ENCODE measurements around the gene PACS1.

The PACS1 gene

GRCh38 chr11:66143996-66144678 lies 74.1 kb downstream of the PACS1 start:
- DNase-seq: no peak

DNA sequence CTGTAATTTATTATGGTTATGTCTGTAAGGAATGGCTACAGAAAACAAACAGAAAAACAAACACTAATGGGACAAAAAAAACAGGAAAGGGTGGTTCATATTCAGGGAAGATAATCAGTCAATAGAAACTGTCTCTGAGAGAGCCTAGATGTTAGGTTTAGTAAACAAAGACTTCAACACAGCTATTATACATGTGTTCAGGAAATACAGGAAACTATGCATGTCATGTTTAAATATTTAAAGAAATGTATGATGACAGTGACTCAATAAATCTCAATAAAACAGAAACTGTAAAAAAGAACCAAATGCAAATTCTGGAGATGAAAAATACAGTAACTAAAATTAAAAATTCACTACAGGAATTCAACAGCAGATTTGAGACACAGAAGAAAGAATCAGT lies 76.0 kb downstream of the PACS1 start:
- no peak for DNase-seq

DNA sequence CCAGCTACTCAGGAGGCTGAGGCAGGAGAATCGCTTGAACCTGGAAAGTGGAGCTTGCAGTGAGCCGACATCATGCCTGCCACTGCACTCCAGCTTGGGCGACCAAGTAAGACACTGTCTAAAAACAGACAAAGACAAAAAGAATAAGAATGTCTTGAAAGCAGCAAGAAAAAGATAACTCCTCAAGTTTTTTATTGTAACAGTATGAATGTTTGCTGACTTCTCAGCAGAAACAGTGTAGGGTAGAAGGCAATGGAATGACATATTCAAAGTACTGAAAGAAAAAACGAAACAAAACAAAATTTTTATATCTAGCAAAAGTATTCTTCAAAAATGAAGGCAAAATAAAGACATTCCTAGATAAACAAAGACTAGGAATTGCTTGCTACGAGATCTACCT lies 76.9 kb downstream of the PACS1 start:
- no peak for DNase-seq

DNA sequence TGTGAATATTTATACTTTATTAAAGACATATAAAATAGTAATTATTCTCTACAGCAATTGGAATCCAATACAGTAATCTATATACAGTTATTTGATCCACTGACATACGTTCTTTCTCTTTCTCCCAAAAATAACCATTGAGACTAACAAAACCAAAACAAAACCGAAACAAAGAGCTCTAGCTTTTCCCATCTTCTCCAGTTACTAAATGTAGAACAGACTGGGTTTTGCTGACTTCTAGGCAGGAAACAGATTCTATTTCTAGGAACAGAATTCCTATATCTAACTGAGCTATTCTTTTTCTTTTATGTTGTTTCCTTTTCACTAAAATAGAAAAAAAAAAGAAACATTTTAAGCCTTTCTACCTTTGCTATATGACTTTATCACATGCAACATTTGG lies 80.1 kb downstream of the PACS1 start:
- DNase-seq: no peak

GRCh38 chr11:66150725-66151124 lies 80.7 kb downstream of the PACS1 start:
- DNase-seq: no peak

GRCh38 chr11:66151273-66151672 lies 81.2 kb downstream of the PACS1 start:
- no peak for DNase-seq

- DNase-seq: no peak
Observed at GRCh38 chr11:66154109-66154508, 84.0 kb downstream of the PACS1 start.

DNA sequence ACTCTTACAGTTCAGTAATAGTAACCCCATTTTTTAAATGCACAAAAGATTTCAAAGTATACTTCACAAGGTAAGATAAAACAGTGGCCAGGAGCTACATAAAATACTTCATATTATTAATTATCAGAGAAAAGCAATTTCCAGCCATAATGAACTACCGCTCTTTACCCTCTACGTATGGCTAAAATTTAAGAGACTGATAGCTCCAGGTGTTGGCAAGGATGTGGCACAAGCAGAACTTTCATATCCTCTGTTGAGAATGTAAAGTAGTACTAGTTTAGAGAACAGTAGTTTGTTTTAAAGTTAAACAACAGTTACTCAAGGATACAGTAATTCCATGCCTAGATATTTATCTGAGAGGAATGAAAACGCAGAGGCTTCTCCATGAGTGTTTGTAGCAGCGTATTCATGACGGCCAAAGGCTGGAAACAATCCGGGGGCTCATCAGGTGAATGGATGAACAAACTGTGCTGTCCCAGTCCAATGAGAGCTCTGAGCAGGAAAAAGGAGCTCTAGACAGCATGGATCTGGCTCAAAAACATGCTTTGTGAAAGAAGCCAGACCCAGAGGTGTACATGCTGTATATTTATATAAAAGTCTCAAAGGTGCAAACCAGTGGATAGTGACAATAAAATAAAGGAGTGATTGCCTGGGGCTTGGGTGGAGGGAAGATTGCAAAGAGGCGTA lies 85.5 kb downstream of the PACS1 start:
- no peak for DNase-seq

- DNase-seq: no peak
Observed at GRCh38 chr11:66157182-66157864, 87.3 kb downstream of the PACS1 start.

DNA sequence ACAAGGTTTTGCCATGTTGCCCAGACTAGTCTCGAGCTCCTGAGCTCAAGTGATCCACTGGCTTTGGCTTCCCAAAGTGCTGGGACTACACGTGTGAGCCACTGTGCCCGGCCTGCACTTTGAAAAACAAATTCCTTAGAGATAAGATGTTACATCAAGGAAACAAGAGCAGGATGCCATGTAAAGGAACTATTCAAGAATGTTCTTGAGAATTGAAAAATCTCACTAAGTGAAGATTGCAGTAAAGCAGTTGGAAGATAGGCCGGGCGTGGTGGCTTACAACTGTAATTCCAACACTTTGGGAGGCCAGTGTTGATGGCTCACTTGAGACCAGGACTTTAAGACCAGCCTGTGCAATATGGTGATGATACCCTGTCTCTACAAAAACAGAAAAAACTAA lies 88.1 kb downstream of the PACS1 start:
- no peak for DNase-seq

DNA sequence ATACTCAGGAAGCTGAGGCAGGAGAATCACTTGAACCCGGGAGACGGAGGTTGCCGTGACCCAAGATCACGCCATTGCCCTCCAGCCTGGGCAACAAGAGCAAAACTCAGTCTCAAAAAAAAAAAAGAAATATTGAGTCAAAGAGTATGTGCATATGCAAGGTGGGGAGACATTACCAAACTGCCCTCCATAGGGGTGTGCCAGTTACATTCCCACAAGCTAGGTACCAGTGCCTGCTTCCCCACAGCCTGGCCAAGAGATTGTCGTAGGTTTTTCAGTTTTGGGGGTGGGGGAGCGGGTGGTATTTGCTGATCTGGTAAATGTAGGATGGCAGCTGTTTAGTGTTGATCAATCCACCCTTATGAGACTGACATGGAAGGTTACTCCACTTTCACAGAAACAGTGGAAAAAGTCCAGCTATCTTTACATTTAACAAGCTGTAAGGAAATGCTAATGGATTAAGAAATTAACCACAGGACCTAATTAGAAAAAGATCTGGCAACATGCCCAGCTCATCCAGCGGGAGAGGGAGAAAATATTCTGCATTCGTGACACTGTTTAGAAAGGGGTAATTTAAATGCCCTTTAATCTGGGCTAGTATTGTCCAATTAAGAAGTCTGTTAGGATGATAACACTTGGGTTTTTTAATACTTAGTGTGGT lies 89.4 kb downstream of the PACS1 start:
- DNase-seq: no peak

- DNase-seq: no peak
Observed at GRCh38 chr11:66160709-66161108, 90.6 kb downstream of the PACS1 start.

- DNase-seq: no peak
Observed at GRCh38 chr11:66168289-66168688, 98.2 kb downstream of the PACS1 start.

DNA sequence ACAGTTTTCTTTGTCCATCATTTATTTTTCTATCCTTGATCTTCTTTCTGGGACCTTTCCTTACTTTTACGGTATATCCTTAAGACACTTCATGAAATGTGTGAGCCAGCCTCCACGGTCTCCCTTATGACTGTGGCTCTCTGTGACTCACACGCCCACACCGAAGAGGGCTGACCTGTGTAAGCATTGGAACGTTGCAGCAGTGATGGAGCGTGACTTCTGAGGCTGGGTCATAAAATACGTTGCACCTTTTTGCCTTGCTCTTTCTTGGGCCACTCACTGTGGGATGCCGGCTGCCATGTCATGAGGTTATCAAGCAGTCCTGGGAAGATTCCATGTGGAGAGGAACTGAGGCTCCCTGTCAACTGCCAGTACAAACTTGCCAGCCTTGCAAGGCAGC lies 102.1 kb downstream of the PACS1 start:
- DNase-seq: no peak

DNA sequence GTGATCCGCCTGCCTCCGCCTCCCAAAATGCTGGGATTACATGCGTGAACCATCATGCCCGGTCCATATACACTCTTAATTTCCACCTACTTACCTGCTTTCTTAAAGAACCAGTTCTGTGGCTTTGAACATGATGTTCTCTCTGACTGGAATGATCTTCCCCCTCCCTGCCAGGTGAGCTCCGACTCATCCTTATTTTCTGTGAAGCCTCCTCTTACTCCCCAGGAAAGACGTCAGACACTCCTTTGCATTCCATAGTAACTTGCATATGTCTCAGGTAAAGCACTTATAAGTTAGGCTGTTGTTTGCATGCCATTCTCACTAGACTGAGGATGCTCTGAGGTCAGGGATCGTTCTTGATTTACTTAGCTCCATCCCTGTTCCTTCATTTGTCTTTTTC lies 106.6 kb downstream of the PACS1 start:
- DNase-seq: no peak

DNA sequence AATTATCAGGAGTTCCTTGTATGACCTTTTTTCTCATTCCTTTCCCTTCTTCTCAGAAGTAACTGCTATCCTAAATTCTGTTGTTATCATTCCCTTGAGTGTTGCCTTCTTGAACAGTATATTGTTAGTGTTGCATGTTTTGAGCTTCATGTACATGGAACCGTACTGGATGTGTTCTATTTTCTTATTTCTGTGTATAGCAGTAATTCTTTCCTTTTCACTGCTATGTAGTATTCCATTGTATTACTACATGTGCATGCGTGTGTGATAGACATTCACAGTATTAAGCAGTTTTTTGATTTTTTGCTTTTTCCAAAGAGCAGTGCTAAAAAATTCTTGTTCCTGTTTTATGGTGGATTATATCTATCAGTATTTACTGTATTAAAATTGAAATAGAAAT lies 108.1 kb downstream of the PACS1 start:
- no peak for DNase-seq

GRCh38 chr11:66178871-66179270 lies 108.8 kb downstream of the PACS1 start:
- DNase-seq: no peak

DNA sequence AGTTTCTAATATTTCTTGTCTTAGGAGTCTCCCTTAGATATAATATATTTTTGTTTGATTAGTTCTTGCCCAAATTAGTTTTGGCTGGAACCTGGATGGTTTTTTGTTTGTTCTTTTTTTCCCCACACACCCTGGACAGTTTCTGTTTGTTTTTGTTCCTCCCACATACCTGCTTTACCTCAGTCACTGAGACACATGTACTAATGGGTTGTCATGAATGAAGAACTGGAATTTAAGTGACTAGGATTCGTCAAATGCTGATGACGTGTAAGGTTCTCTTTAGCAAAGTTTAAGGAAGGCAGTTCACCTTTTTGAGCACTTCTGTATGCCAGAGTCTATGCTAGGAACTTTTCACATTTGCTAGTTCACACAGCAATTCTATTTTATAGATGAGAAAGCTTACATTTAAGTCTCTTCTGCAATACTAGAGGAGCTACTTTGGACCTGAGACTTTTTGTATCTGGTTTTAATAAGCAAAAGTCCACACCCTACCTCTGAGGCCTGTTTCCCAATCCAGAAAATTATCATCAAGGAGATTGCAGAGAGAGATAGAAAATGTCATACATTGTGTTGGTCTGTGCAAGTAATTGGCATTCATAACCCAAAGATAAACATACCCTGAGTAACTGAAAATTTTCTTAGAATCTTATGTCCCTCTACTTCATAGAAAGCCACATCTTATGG lies 111.7 kb downstream of the PACS1 start:
- no peak for DNase-seq

DNA sequence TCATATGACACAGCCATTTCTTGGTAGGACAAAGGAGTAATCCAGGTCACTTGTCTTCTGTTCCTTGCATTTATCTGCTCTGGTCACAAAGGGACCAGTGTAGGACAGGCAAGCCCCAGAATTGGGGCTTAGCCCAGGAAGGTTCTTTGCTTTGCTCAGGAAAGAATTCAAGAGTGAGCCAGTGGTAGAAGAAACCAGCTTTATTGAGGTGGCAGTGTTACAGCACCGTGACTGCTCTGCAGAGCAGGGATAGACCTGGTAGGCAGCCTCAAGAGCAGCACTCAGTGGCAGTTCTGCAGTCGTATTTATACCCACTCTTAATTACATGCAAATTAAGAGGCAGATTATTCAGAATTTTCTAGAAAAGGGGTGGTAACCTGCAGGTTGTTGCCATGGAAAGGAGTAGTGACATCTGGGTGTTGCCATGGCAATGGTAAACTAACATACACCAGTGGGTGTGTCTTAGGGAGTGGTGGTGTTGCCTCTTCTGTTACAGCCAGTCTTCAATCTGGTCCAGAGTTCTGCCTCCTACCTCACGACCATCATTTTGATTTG lies 113.5 kb downstream of the PACS1 start:
- no peak for DNase-seq

DNA sequence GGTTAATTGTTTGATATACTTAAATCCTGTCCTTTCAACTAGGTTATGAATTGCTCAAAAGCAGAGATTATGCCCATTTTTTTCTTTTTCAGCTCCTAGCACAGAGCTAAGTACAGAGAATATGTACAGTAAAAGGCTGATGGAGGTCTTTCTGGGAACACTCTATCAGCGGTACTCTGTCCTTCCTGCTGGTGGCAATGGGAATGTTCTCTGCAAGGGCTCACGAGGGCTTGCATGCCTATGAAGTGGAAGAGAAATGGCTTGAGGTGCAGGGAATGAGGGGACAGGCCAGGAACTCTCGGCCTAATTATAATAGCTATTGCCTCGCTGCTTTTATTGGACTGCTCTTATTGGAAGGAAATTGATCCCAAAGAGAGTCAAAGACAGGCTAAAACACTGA lies 114.7 kb downstream of the PACS1 start:
- DNase-seq: no peak

- no peak for DNase-seq
Observed at GRCh38 chr11:66186470-66186869, 116.4 kb downstream of the PACS1 start.

DNA sequence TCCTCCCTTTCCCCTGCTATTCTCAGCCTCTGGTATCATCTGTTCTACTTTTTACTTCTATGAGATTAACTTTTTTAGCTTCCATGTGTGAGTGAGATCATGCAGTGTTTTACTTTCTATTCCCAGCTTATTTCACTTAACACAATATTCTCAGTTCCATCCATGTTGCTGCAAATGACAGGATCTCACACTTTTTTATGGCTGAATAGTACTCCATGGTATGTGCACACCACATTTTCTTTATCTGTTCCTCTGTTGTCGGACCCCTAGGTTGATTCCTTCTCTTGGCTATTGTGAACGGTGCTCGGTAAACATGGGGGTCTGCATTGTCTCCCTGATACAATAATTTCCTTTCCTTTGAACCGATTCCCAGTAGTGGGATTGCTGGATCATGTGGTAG lies 117.4 kb downstream of the PACS1 start:
- DNase-seq: no peak

DNA sequence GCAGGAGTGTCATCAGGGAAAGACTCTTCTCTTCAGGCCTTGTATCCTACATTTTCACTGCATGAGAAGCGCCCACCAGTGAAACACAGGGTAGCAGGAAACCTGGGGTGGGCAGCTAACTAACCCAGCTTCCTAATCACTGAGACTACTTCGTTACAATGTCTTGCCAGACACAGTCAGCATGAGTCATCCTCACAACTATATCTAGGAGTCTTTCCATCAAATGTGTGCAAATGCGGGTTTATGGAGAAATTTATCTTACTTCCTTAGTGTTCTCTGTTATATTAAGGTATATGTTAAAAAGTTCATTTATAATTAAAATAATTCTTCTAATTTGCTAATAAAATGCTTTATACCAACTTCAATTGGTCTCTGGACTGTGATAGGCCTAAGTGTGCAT lies 118.5 kb downstream of the PACS1 start:
- no peak for DNase-seq

Measured in NCI-H510A treated with DMSO at 0.1 percent for 48 hours (cell line).